HG03097 (cell line): Measurements from ENCODE around the gene PEX10.

Experiments used
- ATAC-seq: cut with Tn5 transposase; IDR thresholded peaks from one replicate; pipeline ENCODE4 v1.9.1; 2021; ENCODE audit not compliant: unreplicated experiment, low FRiP score

PEX10 gene

DNA sequence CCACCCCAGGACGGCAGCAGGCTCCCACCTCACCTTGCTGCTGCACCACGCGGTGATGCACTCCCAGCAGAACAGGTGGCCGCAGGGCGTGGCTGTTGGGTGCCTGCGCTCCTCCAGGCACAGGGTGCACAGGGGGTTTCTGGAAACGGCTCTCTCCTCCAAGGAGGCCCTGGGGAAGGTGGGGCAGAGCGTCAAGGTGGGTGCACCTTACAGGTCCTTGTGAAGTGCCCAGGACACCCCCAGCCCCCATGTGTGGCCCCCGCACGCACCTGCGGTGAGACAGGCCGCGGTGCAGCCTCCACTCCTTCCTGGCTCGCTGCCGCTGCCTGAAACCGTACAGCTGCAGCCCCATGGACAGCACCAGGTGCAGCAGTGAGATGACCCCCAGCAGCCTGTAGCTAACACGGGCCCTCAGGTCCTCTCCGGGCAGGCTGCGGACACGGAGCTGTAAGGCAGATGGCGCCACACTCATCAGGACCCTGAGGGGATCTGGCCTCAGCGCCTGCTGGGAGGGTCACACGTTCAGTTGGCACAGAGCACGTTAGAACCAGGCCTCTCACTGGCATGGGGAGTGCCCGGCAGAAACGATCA is 5.8 kb downstream of the PEX10 start:
- no peak for ATAC-seq

- ATAC-seq, result no peak
These were observed 6.6 kb downstream of the PEX10 start for GRCh38 chr1:2405588-2406295.

DNA sequence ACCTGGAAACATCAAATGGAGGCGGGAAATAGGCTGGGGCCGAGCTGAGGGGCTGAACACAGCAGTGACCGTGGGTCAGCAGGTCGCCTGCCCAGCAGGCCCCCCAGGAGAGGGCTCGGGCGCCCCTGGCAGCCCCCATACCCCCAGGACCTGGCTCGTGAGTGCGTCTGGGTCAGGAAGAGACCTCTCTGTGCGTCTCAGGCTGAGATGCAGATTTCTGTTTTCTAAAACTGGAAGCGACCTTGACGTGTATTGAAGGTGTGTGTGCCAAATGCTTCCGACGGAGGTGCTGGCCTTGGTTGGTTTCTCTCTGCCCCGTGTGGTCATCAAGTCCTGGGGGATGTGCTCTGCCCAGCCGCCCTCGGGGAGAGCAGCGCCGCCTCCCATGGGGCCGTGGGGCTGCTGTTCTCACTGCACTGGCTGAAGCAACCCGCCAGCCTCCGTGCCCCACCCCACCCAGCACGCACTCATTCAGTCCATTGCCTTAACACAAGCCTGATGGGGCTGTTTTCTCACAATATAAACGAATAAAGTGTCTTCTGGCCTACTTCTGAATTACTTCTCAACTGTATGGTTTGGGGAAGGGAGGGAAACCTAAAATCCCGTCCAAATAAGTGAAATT is 7.4 kb downstream of the PEX10 start:
- no peak for ATAC-seq

DNA sequence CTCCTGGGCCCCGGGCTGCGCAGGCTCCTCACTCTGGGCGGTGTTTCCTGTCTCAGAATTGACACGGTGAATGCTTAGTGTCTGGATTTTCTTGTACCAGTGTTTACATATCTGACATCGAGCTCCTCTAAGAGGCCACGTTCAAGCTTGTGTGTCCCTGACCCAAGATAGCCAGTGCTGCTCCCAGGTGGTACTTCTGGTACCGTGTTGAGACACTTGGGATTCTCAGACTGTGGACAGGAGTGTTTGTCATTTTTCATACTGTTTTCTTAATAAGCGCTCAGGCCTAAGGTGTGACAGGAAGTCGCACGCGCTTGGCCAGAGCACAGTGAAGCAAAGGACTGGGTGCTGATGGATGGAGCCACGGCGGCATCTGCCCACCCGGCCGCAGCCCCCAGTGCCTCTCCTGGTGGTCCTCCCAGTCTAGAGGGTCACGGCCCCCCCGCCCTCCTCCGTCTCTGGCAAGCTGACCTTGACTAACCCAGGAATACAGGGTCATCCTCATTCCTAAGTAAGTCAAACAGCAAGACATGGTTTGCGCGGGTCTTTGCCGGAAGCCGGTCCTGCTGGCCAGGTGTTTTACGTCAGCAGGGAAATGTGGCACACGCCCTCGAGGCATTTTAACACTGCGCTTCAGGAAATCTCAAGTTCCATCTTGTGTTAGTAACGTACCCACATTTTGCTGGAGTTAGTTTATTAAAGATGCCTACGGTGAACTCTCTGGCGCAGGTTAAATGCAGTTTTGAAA is 8.0 kb downstream of the PEX10 start:
- no peak for ATAC-seq

- ATAC-seq, result no peak
These were observed 9.1 kb downstream of the PEX10 start for GRCh38 chr1:2403273-2403672.

GRCh38 chr1:2402420-2402819 is 9.9 kb downstream of the PEX10 start:
- no peak for ATAC-seq

- no peak for ATAC-seq
These were observed 11.3 kb downstream of the PEX10 start for GRCh38 chr1:2400950-2401649.

- no peak for ATAC-seq
These were observed 11.8 kb downstream of the PEX10 start for GRCh38 chr1:2400576-2400909.

DNA sequence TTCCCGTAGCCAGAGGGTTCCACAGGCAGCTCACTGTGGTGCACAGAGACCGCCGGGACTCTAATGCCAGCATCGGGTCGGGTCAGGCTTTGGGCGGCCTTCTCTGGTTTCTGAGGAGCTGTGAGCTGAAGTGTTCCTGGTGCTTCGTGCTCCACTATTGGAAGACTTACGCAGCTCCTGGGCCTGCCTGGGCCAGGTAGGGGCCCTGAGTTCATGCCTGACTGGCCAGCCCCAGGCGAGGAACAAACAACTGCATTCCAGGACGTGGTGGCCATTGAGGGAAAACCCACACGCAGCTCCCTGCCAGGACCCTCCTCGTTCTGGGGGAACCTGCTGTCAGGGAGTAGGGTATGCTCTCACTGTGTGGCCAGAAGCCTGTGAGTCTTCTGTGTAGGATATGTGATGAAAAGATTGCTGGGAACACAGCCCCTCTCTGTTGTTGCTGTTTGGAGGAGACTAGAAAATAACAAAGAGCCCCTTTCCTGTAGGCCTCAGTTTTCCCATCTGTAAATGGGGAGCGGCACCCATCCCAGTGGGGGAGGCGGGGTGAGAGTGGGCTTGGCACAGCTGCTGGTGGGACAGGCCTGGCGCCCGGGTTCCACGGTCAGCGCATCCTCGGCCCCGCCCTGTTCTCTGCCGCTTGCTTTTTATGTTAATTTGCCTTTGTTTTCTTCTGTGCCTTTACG is 12.3 kb downstream of the PEX10 start:
- ATAC-seq, result no peak

DNA sequence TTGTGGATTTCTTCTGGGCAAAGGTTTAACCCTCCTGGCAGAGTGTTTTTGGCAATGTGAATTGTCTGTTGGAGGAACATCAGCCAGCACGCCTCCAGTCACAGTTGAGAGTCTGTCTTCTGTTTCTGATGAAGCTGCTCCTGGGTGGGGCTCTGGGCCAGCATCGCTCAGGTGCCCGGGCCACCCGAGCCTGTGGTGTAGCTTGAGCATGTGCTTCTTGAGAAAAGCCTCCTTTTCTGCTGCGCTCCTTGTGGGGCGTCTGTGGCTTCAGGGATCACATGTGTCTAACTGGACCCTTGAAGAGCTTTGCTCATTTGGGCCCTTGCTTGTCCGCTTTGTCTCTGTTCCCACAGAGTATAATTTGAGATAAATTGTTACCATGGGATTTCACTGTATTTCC is 13.5 kb downstream of the PEX10 start:
- no peak for ATAC-seq

DNA sequence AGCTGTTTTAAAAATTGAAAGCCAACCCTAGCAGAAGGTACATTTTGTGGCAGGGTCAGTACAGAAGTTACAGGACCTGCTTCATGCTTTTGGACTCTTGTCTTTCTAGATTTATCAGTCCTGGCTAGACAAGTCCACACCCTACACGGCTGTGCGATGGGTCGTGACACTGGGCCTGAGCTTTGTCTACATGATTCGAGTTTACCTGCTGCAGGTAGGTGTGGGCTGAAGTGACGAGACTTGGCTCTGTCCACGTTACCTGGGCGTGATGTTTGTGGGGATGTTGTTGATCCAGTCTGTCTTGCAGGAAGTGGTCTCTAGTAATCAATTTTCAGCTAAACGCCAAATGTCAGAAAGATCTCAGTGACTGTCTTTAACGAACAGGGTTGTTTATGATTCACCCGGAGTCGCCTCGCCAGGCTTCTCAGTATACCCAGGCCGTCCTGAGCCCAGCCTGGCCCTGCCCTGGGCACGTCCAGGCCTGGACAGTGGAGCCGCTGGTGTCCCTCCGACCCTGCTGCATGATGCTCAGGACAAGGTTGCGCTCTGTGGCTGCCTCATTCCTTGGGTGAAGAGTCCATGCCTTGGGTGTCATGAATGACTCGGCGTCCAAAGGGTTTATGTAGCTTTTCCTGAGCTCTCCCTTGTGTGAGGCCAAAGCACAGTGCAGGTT is 15.2 kb downstream of the PEX10 start:
- ATAC-seq, result no peak

DNA sequence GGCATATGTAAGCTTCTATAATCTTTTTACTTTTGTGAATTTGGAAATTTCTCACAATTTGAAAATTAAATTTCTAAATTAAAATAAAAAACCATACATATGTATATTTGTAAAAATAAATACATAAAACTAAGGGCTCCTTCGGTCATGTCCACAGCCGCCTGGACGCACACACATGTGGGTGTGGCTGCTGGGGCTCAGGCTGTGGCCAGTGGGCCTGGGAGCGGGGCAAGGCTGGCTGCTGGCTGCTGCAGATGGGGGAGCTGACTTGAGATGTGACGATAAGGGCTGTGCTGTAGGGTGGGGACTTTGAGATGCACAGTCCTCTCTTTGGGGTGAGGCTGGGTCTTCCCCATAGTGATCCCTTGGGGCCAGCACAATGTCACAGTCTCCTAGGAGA is 15.9 kb downstream of the PEX10 start:
- ATAC-seq, result no peak

- no peak for ATAC-seq
These were observed 16.3 kb downstream of the PEX10 start for GRCh38 chr1:2396059-2396458.

DNA sequence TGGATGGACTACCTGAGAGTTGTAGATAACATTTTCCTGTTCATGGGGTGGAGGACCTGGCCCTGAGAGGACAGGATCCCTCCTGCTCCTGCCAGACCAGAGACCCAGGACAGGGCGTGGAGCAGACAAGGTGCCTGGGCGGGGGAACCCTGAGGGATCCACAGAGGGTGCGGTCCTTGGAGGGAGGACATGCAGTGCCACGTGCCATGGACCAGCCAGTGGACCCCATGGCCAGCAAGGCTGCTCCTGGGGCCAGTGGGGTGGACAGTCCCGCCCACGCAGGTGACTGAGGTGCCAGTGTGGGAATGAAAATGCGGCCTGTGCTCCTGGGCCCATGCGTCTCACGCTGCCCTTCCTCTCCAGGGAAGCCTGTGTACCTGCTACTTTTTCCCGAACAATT is 17.1 kb downstream of the PEX10 start:
- ATAC-seq, result no peak

DNA sequence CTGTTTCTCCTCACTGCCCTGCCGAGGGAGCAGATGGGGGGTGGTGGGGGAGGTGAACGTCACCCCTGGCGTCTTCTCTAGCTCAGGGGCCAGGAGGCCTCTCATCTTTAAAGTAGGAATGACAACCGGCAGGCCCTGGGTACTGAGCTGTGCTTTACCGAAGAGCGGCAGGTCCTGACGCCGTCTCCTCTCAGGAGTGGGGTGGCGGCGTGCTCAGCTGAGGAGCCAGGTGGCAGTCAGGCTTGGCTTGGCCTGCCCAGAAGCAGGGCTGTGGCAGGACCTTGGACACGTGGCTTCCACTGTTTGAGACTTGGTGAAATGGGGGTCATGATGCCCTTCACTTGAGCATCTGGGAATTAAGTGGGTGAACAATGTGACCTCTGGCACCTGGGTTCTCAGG is 17.6 kb downstream of the PEX10 start:
- no peak for ATAC-seq

DNA sequence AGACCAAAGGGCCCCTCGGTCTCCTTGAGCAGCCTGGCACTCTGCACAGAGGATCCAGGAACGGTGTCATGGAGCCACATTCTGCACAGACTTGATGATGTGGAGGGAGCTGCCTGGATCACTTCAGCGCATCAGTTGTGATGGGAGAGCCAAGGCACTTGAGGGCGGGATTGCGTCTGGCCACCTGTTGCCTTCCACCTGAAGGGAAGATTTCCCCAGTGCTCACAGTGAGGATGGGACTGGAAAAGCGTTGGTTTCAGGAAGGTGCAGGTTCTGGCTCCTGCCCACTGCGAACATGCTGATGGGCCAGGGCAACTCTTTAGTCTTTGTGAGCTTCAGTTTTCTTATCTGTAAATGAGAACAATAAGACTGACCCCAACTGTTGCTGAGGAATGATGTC is 18.1 kb downstream of the PEX10 start:
- no peak for ATAC-seq

DNA sequence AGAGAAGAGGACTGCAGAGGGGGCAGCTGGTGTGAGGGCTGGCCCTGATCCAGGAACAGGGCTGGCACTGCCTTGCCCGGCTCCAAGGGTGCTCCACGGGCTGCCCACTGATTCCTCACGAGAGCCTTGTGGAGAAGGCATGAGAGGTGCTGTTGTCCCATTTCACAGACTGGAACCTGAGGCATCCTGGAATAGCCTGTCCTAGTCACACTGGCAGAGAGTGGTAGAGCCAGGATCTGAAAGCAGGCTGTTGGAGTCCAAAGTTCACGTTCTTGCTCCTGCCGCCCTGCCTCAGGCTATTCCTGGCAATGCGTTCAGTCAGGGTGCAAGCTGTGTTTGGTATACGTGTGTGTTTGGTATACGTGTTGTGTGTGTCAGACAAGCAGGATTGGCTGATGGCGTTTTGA is 18.9 kb downstream of the PEX10 start:
- ATAC-seq, result no peak

- no peak for ATAC-seq
These were observed 19.7 kb downstream of the PEX10 start for GRCh38 chr1:2392686-2393085.

DNA sequence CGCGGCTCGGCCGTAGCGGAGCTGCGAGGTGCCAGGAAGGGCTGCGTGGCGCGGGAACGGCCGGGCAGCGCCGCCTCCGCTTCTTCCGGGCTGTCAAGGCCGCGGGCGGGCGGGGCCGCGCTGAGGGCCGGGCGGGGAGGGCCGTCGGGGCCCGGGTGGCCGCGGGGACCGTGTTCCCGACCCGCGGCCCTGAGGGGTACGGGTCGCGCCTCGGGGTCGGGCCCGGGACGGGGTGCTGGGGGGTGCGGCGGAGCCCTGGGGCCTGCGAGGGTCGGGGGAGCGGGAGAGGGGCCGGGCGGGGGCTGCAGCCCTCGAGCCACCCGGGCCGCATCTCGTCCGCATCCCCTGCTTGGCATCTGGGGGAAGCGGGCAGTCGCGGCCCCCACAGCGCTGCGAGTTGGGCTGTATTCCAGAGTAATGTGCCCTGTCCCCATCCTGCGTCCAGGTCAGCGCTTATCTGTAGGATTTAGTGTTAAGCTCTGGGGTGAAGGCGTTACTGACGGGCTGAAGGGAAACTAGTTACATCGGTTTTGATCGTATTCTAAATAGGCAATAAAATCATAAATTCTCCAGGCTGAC is 20.3 kb downstream of the PEX10 start:
- peak; percentile 17 for ATAC-seq
